ENCODE results near the gene GPBP1L1.

DNA sequence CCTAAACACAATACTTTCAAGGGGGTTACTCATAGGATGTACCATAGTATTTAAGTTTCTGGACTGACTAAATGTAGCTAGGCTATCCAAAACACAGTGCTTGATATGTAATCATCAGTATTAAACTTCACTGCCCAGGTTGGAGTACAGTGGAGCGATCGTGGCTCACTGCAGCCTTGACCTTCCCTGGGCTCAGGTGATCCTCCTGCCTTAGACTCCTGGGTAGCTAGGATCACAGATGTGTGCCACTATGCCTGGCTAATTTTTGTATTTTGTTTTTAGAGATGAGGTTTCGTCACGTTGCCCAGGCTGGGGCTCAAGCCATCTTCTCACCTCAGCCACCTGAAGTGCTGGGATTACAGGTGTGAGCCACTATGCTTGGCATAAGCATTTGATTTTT, 91.9 kb downstream of the GPBP1L1 start:
- TF ChIP-seq YY1 (IDR thresholded peaks at IDR 0.05; ENCODE audit: insufficient read depth, insufficient read length): no peak
- no peak for TF ChIP-seq ZNF274 (IDR thresholded peaks at IDR 0.05; ENCODE audit: low read depth, low read length)
- TF ChIP-seq SUZ12 (IDR thresholded peaks at IDR 0.05; ENCODE audit: extremely low read depth, insufficient read depth, insufficient read length): no peak
